Heart left ventricle (tissue), 13 donors: Measurements from ENCODE around the gene ACD.

Experiments used
- CTCF ChIP-seq, 12 donors: fragments of 200-600 bp; sonication (generic) in 4 of 12; IDR thresholded peaks; one replicate each; pipeline versions ENCODE4 v1.5.0 to v1.8.0; 2018 to 2022; ENCODE audit warnings: antibody characterized with exemption in 12 of 12, mild to moderate bottlenecking in 5 of 12
- POLR2A ChIP-seq, 2 donors: fragments of 450-650 bp; IDR thresholded peaks; one replicate each; pipeline ENCODE4 v1.6.1; 2017; ENCODE audit warnings: antibody characterized with exemption in 2 of 2, mild to moderate bottlenecking in 2 of 2, moderate library complexity in 2 of 2
- donor health status: ischemic (EF 13 %, LVEDD 7.1; RV severe dilation, severe dysfunction).
- donor health status: DM: no; HTN: yes; CAD: no.
- donor health status: DM: no; HTN: no; CAD: no.
- donor health status: ischemic (EF 25% LVEDD 6.9; RV normal size, moderate dysfunction).
- donor health status: ischemic (EF 25% LVEDD 5.7; RV mildly dilated, moderate dysfunction).
- donor health status: ischemic (EF 35%, LVEDD 5.7; RV mildly dilated, moderate dysfunction).
- donor health status: nonischemic (EF 11% LVEDD 7.7; RV severe dilation, severe dysfunction).
- donor health status: DM: yes; HTN: yes; CAD: no.
- donor health status: PGD.
- donor health status: ischemic (EF 29% LVEDD 5.4; RV normal size, mild dysfunction).
- donor health status: nonischemic (EF 23%, LVEDD 6.1; RV moderate dilation, normal function).

DNA sequence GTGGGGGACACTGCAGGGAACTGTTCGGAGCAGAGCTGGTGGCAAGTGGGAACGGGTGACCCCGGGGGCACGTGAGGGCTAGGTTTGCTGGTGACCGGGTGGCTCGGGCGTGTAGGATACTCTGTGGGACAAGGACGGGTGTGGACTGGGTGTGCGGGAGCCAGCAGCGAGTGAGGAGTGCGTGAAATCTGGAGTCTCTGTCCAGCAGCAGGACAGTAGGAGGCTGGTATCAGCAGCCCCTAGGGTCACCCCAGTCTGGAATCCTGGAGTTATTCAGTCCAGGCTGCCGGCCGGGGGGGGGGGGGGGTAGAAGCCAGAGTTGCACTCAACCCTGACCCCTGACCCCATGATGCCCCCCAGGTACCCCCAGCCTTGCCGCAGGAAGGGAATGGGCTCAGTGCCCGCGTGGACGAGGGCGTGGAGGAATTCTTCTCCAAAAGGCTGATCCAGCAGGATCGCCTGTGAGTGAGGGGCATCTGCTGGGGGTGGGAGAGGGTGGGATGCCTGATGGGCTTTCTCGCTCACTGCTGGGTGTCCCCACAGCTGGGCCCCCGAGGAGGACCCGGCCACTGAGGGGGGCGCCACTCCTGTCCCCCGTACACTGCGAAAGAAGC lies 6.2 kb downstream of the ACD start:
- TF ChIP-seq CTCF (IDR thresholded peaks at IDR 0.05) (no peak), POLR2A (IDR thresholded peaks at IDR 0.05) (no peak)
